Caco-2 (cell line): Measurements from ENCODE around the gene OR8G5. TPM values are rescaled to one million over a fixed set of nuclear protein-coding genes. Genes with fewer than 3 reads are reported as not detected.

Source experiments
- BruUV-seq: library from RNA; stranded (reverse); fragments of 400-500 nt; replicated peaks from 2 replicates; lab custom pipeline; 2021; lab: Mats Ljungman, UMichigan
- CTCF ChIA-PET: fragments of 300-600 bp; sonication (Branson Sonifier 250); formaldehyde crosslinking; loops from one replicate; lab custom pipeline; 2022; ENCODE audit warnings: antibody characterized with exemption; lab: Charles Lee
- POLR2A ChIA-PET: fragments of 300-600 bp; sonication (Branson Sonifier 250); formaldehyde crosslinking; loops from one replicate; lab custom pipeline; 2022; ENCODE audit warnings: antibody characterized with exemption; lab: Charles Lee
- DNase-seq, 2 experiments: peaks; one replicate each; pipeline versions ENCODE4 v3.0.0 to v3.0.0-alpha.2; 2020 to 2022
- H3K27me3 ChIP-seq: replicated peaks from 2 replicates; pipeline ENCODE4 v1.6.0; 2011; ENCODE audit warnings: low read length; ENCODE audit not compliant: control insufficient read depth, insufficient read depth
- H3K36me3 ChIP-seq: 2 replicates; pipeline ENCODE4 v1.5.1; 2011; ENCODE audit warnings: low read length; ENCODE audit not compliant: control insufficient read depth, insufficient read depth
- H3K4me1 ChIP-seq: fragments of 250-450 bp; sonication (Bioruptor Pico); 2 replicates; pipeline ENCODE4 v1.5.1; 2020; ENCODE audit warnings: mild to moderate bottlenecking
- H3K4me3 ChIP-seq: 2 replicates; pipeline ENCODE4 v1.5.1; 2011; ENCODE audit warnings: low read depth, mild to moderate bottlenecking, control low read depth, low read length
- H3K9me3 ChIP-seq: fragments of 250-450 bp; sonication (Bioruptor Pico); 2 replicates; pipeline ENCODE4 v1.5.1; 2020; ENCODE audit warnings: mild to moderate bottlenecking, moderate library complexity
- H3K27ac Mint-ChIP-seq: one replicate; pipeline ENCODE4 v1.8.0; 2022; ENCODE audit warnings: mixed read lengths; ENCODE audit not compliant: unreplicated experiment
- H3K27me3 Mint-ChIP-seq: one replicate; pipeline ENCODE4 v1.8.0; 2022; ENCODE audit warnings: mixed read lengths; ENCODE audit not compliant: insufficient read depth, unreplicated experiment
- H3K36me3 Mint-ChIP-seq: one replicate; pipeline ENCODE4 v1.8.0; 2022; ENCODE audit warnings: mild to moderate bottlenecking, mixed read lengths; ENCODE audit not compliant: insufficient read depth, unreplicated experiment
- H3K4me1 Mint-ChIP-seq: one replicate; pipeline ENCODE4 v1.8.0; 2022; ENCODE audit warnings: low read depth, mixed read lengths; ENCODE audit not compliant: unreplicated experiment
- H3K4me3 Mint-ChIP-seq: one replicate; pipeline ENCODE4 v1.8.0; 2022; ENCODE audit warnings: mild to moderate bottlenecking, moderate library complexity, mixed read lengths; ENCODE audit not compliant: unreplicated experiment
- H3K9me3 Mint-ChIP-seq: one replicate; pipeline ENCODE4 v1.8.0; 2022; ENCODE audit warnings: mixed read lengths; ENCODE audit not compliant: unreplicated experiment
- CTCF ChIP-seq, 2 experiments: fragments of 200-600 bp in 1 of 2; IDR thresholded peaks; 1 replicate in 1 of 2; 2 replicates in 1 of 2; pipeline versions ENCODE4 v1.5.1 to v1.8.0; 2011 to 2022; ENCODE audit warnings: antibody characterized with exemption in 1 of 2, control low read depth in 1 of 2, inconsistent platforms in 1 of 2, low read depth in 1 of 2, low read length in 1 of 2, mild to moderate bottlenecking in 1 of 2, moderate library complexity in 1 of 2; ENCODE audit not compliant: insufficient read depth in 1 of 2, severe bottlenecking in 1 of 2, unreplicated experiment in 1 of 2
- intact Hi-C: fragments of 100-400 bp; cut with micrococcal nuclease; formaldehyde crosslinking; loops from one replicate; pipeline ENCODE4 v1.10.0; 2022; ENCODE audit not compliant: unreplicated experiment
- total RNA-seq: library from RNA; stranded (reverse); gene quantifications from 2 replicates; pipeline ENCODE4 v1.2.3, GENCODE V29; 2022

Gene OR8G5
- total RNA-seq, 1 experiment from 2014 or later, result not detected

GRCh38 chr11:124210421-124210820 is 45.8 kb upstream of the OR8G5 start:
- Mint-ChIP-seq H3K27me3 (peaks cover 30% of the 10 kb centered on the region), H3K36me3 (no peaks in the 10 kb centered on the region), H3K27ac (no peak overlapping the region), H3K4me1 (no peaks in the 10 kb centered on the region), H3K4me3 (no peak overlapping the region), H3K9me3 (no peaks in the 10 kb centered on the region)
- BruUV-seq, result no TSS peak
- DNase-seq, result no peak
- H3K27me3 ChIP-seq, result no peaks in the 10 kb centered on the region; the same call in 1 of the 2 replicates
- no peaks in the 10 kb centered on the region for H3K36me3 ChIP-seq
- ChIA-PET CTCF (no interaction called here), POLR2A (no interaction called here)
- H3K4me1 ChIP-seq, result no peaks in the 10 kb centered on the region
- no peaks in the 10 kb centered on the region; the same call in 1 of the 2 replicates for H3K9me3 ChIP-seq
- TF ChIP-seq CTCF (IDR thresholded peaks at IDR 0.05; ENCODE audit: insufficient read depth in 1 of 2, low read depth in 1 of 2, low read length in 1 of 2, severe bottlenecking in 1 of 2, unreplicated experiment in 1 of 2), result no peak
- intact Hi-C loops, result no loop called here
- H3K4me3 ChIP-seq, result no peak overlapping the region

- H3K4me3 Mint-ChIP-seq, result no peak overlapping the region
- H3K27me3 Mint-ChIP-seq, result peaks cover 25% of the 10 kb centered on the region
- intact Hi-C loops, result no loop called here
- ChIA-PET POLR2A (no interaction called here), CTCF (no interaction called here)
- TF ChIP-seq CTCF (IDR thresholded peaks at IDR 0.05; ENCODE audit: insufficient read depth in 1 of 2, low read depth in 1 of 2, low read length in 1 of 2, severe bottlenecking in 1 of 2, unreplicated experiment in 1 of 2), result no peak
- H3K9me3 Mint-ChIP-seq, result no peaks in the 10 kb centered on the region
- Histone ChIP-seq H3K27me3 (no peaks in the 10 kb centered on the region; the same call in 1 of the 2 replicates), H3K4me1 (no peaks in the 10 kb centered on the region), H3K4me3 (no peak overlapping the region), H3K36me3 (no peaks in the 10 kb centered on the region), H3K9me3 (no peaks in the 10 kb centered on the region; the same call in 1 of the 2 replicates)
- H3K4me1 Mint-ChIP-seq, result no peaks in the 10 kb centered on the region
- BruUV-seq, result no TSS peak
- no peaks in the 10 kb centered on the region for H3K36me3 Mint-ChIP-seq
- H3K27ac Mint-ChIP-seq, result no peak overlapping the region
- DNase-seq, result no peak
These were observed 44.9 kb upstream of the OR8G5 start for GRCh38 chr11:124211321-124211720.

- Histone ChIP-seq H3K27me3 (no peaks in the 10 kb centered on the region; the same call in 1 of the 2 replicates), H3K9me3 (no peaks in the 10 kb centered on the region; the same call in 1 of the 2 replicates), H3K4me1 (no peaks in the 10 kb centered on the region), H3K4me3 (no peak overlapping the region), H3K36me3 (no peaks in the 10 kb centered on the region)
- Mint-ChIP-seq H3K4me1 (no peaks in the 10 kb centered on the region), H3K27me3 (peaks cover 21% of the 10 kb centered on the region), H3K36me3 (no peaks in the 10 kb centered on the region), H3K27ac (no peak overlapping the region), H3K9me3 (no peaks in the 10 kb centered on the region), H3K4me3 (no peak overlapping the region)
- CTCF ChIA-PET, result no interaction called here
- intact Hi-C loops, result no loop called here
- no peak for DNase-seq
- no peak for TF ChIP-seq CTCF (IDR thresholded peaks at IDR 0.05; ENCODE audit: insufficient read depth in 1 of 2, low read depth in 1 of 2, low read length in 1 of 2, severe bottlenecking in 1 of 2, unreplicated experiment in 1 of 2)
- POLR2A ChIA-PET, result no interaction called here
- no TSS peak for BruUV-seq
These were observed 42.1 kb upstream of the OR8G5 start for GRCh38 chr11:124214027-124214426.
